ENCODE data around the gene MAPKAPK2.
"Not testable (repeated sequence)": the region's sequence is repeated elsewhere in the genome, so short reads cannot be mapped to it uniquely, and the experiment has no call there.

Gene MAPKAPK2

GRCh38 chr1:206684478-206685333, at the start of gene MAPKAPK2:
Gene MAPKAPK2, plus strand, starts transcription at chr1:206684905. Its CDS starts 325 bp downstream, at chr1:206685230.
- peak; percentile 90 for DNase-seq (ENCODE audit: insufficient read length, low spot score)
- no peak for FAIRE-seq
- peak; percentile 54 for TF ChIP-seq POLR2A (IDR thresholded peaks at IDR 0.05; ENCODE audit: low read depth, low read length)

- TF ChIP-seq POLR2A (IDR thresholded peaks at IDR 0.05; ENCODE audit: low read depth, low read length) = peak; percentile 97
- FAIRE-seq = no peak
- peak; percentile 81 for DNase-seq (ENCODE audit: insufficient read length, low spot score)
Measured at GRCh38 chr1:206635080-206635977, 49.4 kb upstream of the MAPKAPK2 start, which contains the start of gene DYRK3. Gene DYRK3, plus strand, starts transcription at chr1:206635536. Its CDS starts 168 bp downstream, at chr1:206635704.

- DNase-seq (ENCODE audit: insufficient read length, low spot score) (no peak), FAIRE-seq (no peak)
- TF ChIP-seq POLR2A (IDR thresholded peaks at IDR 0.05; ENCODE audit: low read depth, low read length) = no peak
Measured at GRCh38 chr1:206635978-206636345, 48.7 kb upstream of the MAPKAPK2 start.

- TF ChIP-seq POLR2A (IDR thresholded peaks at IDR 0.05; ENCODE audit: low read depth, low read length) = no peak
- FAIRE-seq (no peak), DNase-seq (ENCODE audit: insufficient read length, low spot score) (no peak)
Measured at GRCh38 chr1:206636671-206637070, 48.0 kb upstream of the MAPKAPK2 start.

GRCh38 chr1:206637605-206638004, 47.1 kb upstream of the MAPKAPK2 start:
- FAIRE-seq = no peak
- no peak for TF ChIP-seq POLR2A (IDR thresholded peaks at IDR 0.05; ENCODE audit: low read depth, low read length)
- no peak for DNase-seq (ENCODE audit: insufficient read length, low spot score)

GRCh38 chr1:206642074-206642473, 42.6 kb upstream of the MAPKAPK2 start:
- FAIRE-seq = not testable (repeated sequence)

GRCh38 chr1:206643118-206643698, 41.5 kb upstream of the MAPKAPK2 start:
- FAIRE-seq (no peak), DNase-seq (ENCODE audit: insufficient read length, low spot score) (no peak)
- TF ChIP-seq POLR2A (IDR thresholded peaks at IDR 0.05; ENCODE audit: low read depth, low read length) = no peak

More at GRCh38 chr1:206642074-206642473, 42.6 kb upstream of the MAPKAPK2 start:
- not testable (repeated sequence) for DNase-seq (ENCODE audit: insufficient read length, low spot score)

GRCh38 chr1:206646504-206646903, 38.2 kb upstream of the MAPKAPK2 start:
- FAIRE-seq = no peak
- no peak for DNase-seq (ENCODE audit: insufficient read length, low spot score)
- TF ChIP-seq POLR2A (IDR thresholded peaks at IDR 0.05; ENCODE audit: low read depth, low read length) = no peak

- FAIRE-seq = no peak
- no peak for TF ChIP-seq POLR2A (IDR thresholded peaks at IDR 0.05; ENCODE audit: low read depth, low read length)
- DNase-seq (ENCODE audit: insufficient read length, low spot score) = no peak
Measured at GRCh38 chr1:206647224-206647623, 37.5 kb upstream of the MAPKAPK2 start.

GRCh38 chr1:206649261-206649921, 35.3 kb upstream of the MAPKAPK2 start:
- DNase-seq (ENCODE audit: insufficient read length, low spot score) (no peak), FAIRE-seq (no peak)
- TF ChIP-seq POLR2A (IDR thresholded peaks at IDR 0.05; ENCODE audit: low read depth, low read length) = no peak

GRCh38 chr1:206651014-206651413, 33.7 kb upstream of the MAPKAPK2 start:
- FAIRE-seq (no peak), DNase-seq (ENCODE audit: insufficient read length, low spot score) (no peak)
- no peak for TF ChIP-seq POLR2A (IDR thresholded peaks at IDR 0.05; ENCODE audit: low read depth, low read length)

GRCh38 chr1:206651958-206652890, 32.5 kb upstream of the MAPKAPK2 start:
- no peak for TF ChIP-seq POLR2A (IDR thresholded peaks at IDR 0.05; ENCODE audit: low read depth, low read length)
- FAIRE-seq (no peak), DNase-seq (ENCODE audit: insufficient read length, low spot score) (no peak)
